Neural cell (in vitro differentiated cells): ENCODE results near the gene TENT4B. TPM values are rescaled to one million over a fixed set of nuclear protein-coding genes. Genes with fewer than 3 reads are reported as not detected.

Experiments
- H2AFZ ChIP-seq: fragments of 200-600, 300-800 bp; sonication (generic), shearing (Covaris generic); 2 replicates; pipeline ENCODE4 v1.6.0; 2014; ENCODE audit warnings: low read depth, mild to moderate bottlenecking, antibody characterized with exemption, low read length, moderate library complexity
- H3F3A ChIP-seq: fragments of 200-600 bp; shearing (Covaris generic); 2 replicates; pipeline ENCODE4 v1.6.1; 2016; ENCODE audit warnings: mild to moderate bottlenecking, moderate library complexity, mixed read lengths, antibody characterized with exemption, low read length; ENCODE audit not compliant: insufficient read depth, poor library complexity, severe bottlenecking
- H3K27ac ChIP-seq: fragments of 200-600, 300-800 bp; sonication (generic), shearing (Covaris generic); 2 replicates; pipeline ENCODE4 v1.5.1; 2014; ENCODE audit warnings: mild to moderate bottlenecking, low read length, moderate library complexity
- H3K27me3 ChIP-seq: fragments of 300-800, 200-600 bp; sonication (generic), shearing (Covaris generic); 2 replicates; pipeline ENCODE4 v1.6.0; 2014; ENCODE audit warnings: mild to moderate bottlenecking, low read depth, low read length, moderate library complexity; ENCODE audit not compliant: insufficient read depth
- H3K36me3 ChIP-seq: fragments of 300-800, 200-600 bp; sonication (generic), shearing (Covaris generic); 2 replicates; pipeline ENCODE4 v1.5.1; 2014; ENCODE audit warnings: mild to moderate bottlenecking, antibody characterized with exemption, low read length, moderate library complexity; ENCODE audit not compliant: insufficient read depth
- H3K4me2 ChIP-seq: fragments of 300-800, 200-600 bp; sonication (generic), shearing (Covaris generic); 2 replicates; pipeline ENCODE4 v1.6.0; 2014; ENCODE audit warnings: mild to moderate bottlenecking, low read length
- H3K4me3 ChIP-seq: fragments of 300-800, 200-600 bp; sonication (generic), shearing (Covaris generic); 2 replicates; pipeline ENCODE4 v1.5.1; 2014; ENCODE audit warnings: mild to moderate bottlenecking, low read length, moderate library complexity
- H3K79me2 ChIP-seq: fragments of 200-600 bp; shearing (Covaris generic); replicated peaks from 2 replicates; pipeline ENCODE4 v1.6.0; 2014; ENCODE audit warnings: mild to moderate bottlenecking, low read length, moderate library complexity; ENCODE audit not compliant: insufficient read depth
- H3K9ac ChIP-seq: fragments of 300-800, 200-600 bp; sonication (generic), shearing (Covaris generic); 2 replicates; pipeline ENCODE4 v1.6.1; 2016; ENCODE audit warnings: mild to moderate bottlenecking, low read length, mixed read lengths
- H3K9me2 ChIP-seq: fragments of 200-600 bp; shearing (Covaris generic); 2 replicates; pipeline ENCODE4 v1.6.1; 2016; ENCODE audit warnings: mild to moderate bottlenecking, low read length, mixed read lengths; ENCODE audit not compliant: insufficient read depth
- H3K9me3 ChIP-seq: fragments of 200-600, 300-800 bp; sonication (generic), shearing (Covaris generic); 2 replicates; pipeline ENCODE4 v1.6.1; 2016; ENCODE audit warnings: mild to moderate bottlenecking, mixed run types, low read length, moderate library complexity, mixed read lengths
- H4K20me1 ChIP-seq: fragments of 200-600 bp; shearing (Covaris generic); 2 replicates; pipeline ENCODE4 v1.6.1; 2016; ENCODE audit warnings: mild to moderate bottlenecking, mixed run types; ENCODE audit not compliant: insufficient read depth
- EP300 ChIP-seq: fragments of 450-650 bp; conservative IDR thresholded peaks from 2 replicates; pipeline ENCODE4 v1.6.1; 2014; ENCODE audit warnings: antibody characterized with exemption, mild to moderate bottlenecking, moderate library complexity; ENCODE audit not compliant: poor library complexity, severe bottlenecking
- EZH2 ChIP-seq: fragments of 200-600, 300-800 bp; shearing (Covaris generic), sonication (generic); IDR thresholded peaks from 2 replicates; pipeline ENCODE4 v1.6.1; 2014; ENCODE audit warnings: antibody characterized with exemption, low read length, borderline replicate concordance, mild to moderate bottlenecking; ENCODE audit not compliant: insufficient read depth, poor library complexity, severe bottlenecking
- MXI1 ChIP-seq: fragments of 450-650 bp; conservative IDR thresholded peaks from 2 replicates; pipeline ENCODE4 v1.6.1; 2014; ENCODE audit warnings: antibody characterized with exemption, mild to moderate bottlenecking; ENCODE audit not compliant: poor library complexity, severe bottlenecking
- POLR2AphosphoS5 ChIP-seq: IDR thresholded peaks from 2 replicates; pipeline ENCODE4 v1.6.1; 2012
- RAD21 ChIP-seq: fragments of 450-650 bp; conservative IDR thresholded peaks from 2 replicates; pipeline ENCODE4 v1.6.1; 2014; ENCODE audit warnings: antibody characterized with exemption, mild to moderate bottlenecking, moderate library complexity
- SMC3 ChIP-seq: fragments of 450-650 bp; conservative IDR thresholded peaks from 2 replicates; pipeline ENCODE4 v1.6.1; 2014; ENCODE audit warnings: antibody characterized with exemption, mild to moderate bottlenecking, moderate library complexity; ENCODE audit not compliant: poor library complexity
- TAF1 ChIP-seq: IDR thresholded peaks from 2 replicates; pipeline ENCODE4 v1.6.1; 2012; ENCODE audit warnings: low read depth
- polyA plus RNA-seq: library from polyadenylated mRNA; depleted of rRNA; stranded (reverse); fragments of >200 nt; gene quantifications from 2 replicates; pipeline ENCODE4 v1.2.3, GENCODE V29; 2014
- TF ChIP-seq, protein P1 (sequence below): IDR thresholded peaks from 2 replicates; pipeline ENCODE4 v1.6.1; 2012; ENCODE audit warnings: borderline replicate concordance
- TF ChIP-seq, protein P2 (sequence below): fragments of 450-650 bp; IDR thresholded peaks from 2 replicates; pipeline ENCODE4 v1.5.1; 2014; ENCODE audit warnings: antibody characterized with exemption, mild to moderate bottlenecking, moderate library complexity; ENCODE audit not compliant: poor library complexity, severe bottlenecking

The TENT4B gene
- polyA plus RNA-seq, 1 donor from 2014 or later: 16.9 TPM

DNA sequence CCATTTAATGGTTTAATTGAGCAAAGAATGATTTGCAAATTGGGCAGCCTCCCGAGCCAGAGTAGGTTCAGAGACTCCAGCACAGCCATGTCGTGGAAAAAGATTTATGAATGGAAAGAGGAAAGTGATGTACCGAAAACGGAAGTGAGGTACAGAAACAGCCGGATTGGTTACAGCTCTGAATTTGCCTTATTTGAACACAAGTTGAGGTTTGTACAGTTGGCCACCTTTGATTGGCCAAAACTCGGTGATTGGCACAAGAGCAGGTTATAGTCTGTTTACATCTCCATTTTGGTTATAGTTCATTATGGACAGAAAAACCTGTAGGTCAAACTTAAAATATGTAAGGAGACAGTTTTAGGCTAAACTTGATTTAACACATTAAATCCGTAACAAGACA, 44.5 kb downstream of the TENT4B start:
- H3K27me3 ChIP-seq: no peaks in the 10 kb centered on the region
- H3K36me3 ChIP-seq: no peaks in the 10 kb centered on the region
- TF ChIP-seq EZH2 (no peak), SMC3 (no peak), EP300 (no peak), RAD21 (no peak), POLR2AphosphoS5 (no peak), TAF1 (no peak), MXI1 (no peak)
- TF ChIP-seq, protein P1, sequence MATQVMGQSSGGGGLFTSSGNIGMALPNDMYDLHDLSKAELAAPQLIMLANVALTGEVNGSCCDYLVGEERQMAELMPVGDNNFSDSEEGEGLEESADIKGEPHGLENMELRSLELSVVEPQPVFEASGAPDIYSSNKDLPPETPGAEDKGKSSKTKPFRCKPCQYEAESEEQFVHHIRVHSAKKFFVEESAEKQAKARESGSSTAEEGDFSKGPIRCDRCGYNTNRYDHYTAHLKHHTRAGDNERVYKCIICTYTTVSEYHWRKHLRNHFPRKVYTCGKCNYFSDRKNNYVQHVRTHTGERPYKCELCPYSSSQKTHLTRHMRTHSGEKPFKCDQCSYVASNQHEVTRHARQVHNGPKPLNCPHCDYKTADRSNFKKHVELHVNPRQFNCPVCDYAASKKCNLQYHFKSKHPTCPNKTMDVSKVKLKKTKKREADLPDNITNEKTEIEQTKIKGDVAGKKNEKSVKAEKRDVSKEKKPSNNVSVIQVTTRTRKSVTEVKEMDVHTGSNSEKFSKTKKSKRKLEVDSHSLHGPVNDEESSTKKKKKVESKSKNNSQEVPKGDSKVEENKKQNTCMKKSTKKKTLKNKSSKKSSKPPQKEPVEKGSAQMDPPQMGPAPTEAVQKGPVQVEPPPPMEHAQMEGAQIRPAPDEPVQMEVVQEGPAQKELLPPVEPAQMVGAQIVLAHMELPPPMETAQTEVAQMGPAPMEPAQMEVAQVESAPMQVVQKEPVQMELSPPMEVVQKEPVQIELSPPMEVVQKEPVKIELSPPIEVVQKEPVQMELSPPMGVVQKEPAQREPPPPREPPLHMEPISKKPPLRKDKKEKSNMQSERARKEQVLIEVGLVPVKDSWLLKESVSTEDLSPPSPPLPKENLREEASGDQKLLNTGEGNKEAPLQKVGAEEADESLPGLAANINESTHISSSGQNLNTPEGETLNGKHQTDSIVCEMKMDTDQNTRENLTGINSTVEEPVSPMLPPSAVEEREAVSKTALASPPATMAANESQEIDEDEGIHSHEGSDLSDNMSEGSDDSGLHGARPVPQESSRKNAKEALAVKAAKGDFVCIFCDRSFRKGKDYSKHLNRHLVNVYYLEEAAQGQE: no peak
- TF ChIP-seq, protein P2, sequence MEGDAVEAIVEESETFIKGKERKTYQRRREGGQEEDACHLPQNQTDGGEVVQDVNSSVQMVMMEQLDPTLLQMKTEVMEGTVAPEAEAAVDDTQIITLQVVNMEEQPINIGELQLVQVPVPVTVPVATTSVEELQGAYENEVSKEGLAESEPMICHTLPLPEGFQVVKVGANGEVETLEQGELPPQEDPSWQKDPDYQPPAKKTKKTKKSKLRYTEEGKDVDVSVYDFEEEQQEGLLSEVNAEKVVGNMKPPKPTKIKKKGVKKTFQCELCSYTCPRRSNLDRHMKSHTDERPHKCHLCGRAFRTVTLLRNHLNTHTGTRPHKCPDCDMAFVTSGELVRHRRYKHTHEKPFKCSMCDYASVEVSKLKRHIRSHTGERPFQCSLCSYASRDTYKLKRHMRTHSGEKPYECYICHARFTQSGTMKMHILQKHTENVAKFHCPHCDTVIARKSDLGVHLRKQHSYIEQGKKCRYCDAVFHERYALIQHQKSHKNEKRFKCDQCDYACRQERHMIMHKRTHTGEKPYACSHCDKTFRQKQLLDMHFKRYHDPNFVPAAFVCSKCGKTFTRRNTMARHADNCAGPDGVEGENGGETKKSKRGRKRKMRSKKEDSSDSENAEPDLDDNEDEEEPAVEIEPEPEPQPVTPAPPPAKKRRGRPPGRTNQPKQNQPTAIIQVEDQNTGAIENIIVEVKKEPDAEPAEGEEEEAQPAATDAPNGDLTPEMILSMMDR: no peak
- no peaks in the 10 kb centered on the region for H4K20me1 ChIP-seq
- H3K79me2 ChIP-seq: peaks cover 6% of the 10 kb centered on the region
- no peaks in the 10 kb centered on the region for H3K9me2 ChIP-seq
- no peaks in the 10 kb centered on the region for H3F3A ChIP-seq
- no peak overlapping the region for H3K4me2 ChIP-seq
- no peak overlapping the region for H3K9ac ChIP-seq
- no peak overlapping the region for H3K4me3 ChIP-seq
- H3K9me3 ChIP-seq: no peaks in the 10 kb centered on the region
- H2AFZ ChIP-seq: no peak overlapping the region
- no peak overlapping the region for H3K27ac ChIP-seq

DNA sequence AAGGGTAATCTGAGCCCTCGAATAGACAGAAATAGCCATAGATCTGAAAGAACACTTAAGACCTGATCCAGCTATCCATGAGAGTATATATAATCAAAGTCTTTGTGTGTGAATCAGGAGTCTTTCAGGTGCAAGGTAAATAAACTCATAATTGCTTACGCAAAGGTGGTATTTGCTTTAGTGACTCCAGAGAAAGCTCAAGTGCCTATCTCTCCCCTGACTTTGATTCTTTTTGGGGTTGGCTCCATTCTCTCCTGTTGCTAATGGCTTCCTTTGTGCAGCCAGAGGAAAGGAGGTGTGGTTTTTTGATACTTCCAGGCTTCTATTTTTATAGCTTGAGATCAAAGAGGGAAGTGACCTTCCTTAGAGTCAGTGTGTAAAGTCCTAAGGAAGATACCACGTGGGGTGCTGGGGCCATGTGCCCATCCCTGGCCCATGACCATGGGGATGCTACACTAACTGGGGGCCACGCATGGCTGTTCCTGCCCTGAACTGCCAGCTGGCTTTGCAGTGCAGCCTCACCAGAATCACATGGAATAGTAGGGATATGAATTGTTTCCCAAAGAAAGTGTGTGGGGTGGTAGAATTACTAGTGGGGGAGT, 45.8 kb downstream of the TENT4B start:
- H2AFZ ChIP-seq: no peak overlapping the region
- no peak overlapping the region for H3K4me3 ChIP-seq
- H3K9me3 ChIP-seq: no peaks in the 10 kb centered on the region
- peaks cover 6% of the 10 kb centered on the region for H3K79me2 ChIP-seq
- no peak overlapping the region for H3K9ac ChIP-seq
- H4K20me1 ChIP-seq: no peaks in the 10 kb centered on the region
- no peak overlapping the region for H3K4me2 ChIP-seq
- no peak overlapping the region for H3K27ac ChIP-seq
- TF ChIP-seq MXI1: no peak
- TF ChIP-seq, protein P1: no peak
- no peak for TF ChIP-seq SMC3
- TF ChIP-seq RAD21: no peak
- no peak for TF ChIP-seq TAF1
- TF ChIP-seq, protein P2: no peak
- TF ChIP-seq EP300: no peak
- H3K27me3 ChIP-seq: no peaks in the 10 kb centered on the region
- H3K36me3 ChIP-seq: no peaks in the 10 kb centered on the region
- no peaks in the 10 kb centered on the region for H3K9me2 ChIP-seq
- H3F3A ChIP-seq: no peaks in the 10 kb centered on the region
